ENCODE data around the gene HOXB7. TPM values are rescaled to one million over a fixed set of nuclear protein-coding genes. Genes with fewer than 3 reads are reported as not detected.
A peak's percentile ranks its signal among the peaks of the same experiment; 100 is the strongest.

The HOXB7 gene
- under 1 TPM in 2 of 4 donors, not detected in 2; 0.38 to 0.64 TPM for total RNA-seq

DNA sequence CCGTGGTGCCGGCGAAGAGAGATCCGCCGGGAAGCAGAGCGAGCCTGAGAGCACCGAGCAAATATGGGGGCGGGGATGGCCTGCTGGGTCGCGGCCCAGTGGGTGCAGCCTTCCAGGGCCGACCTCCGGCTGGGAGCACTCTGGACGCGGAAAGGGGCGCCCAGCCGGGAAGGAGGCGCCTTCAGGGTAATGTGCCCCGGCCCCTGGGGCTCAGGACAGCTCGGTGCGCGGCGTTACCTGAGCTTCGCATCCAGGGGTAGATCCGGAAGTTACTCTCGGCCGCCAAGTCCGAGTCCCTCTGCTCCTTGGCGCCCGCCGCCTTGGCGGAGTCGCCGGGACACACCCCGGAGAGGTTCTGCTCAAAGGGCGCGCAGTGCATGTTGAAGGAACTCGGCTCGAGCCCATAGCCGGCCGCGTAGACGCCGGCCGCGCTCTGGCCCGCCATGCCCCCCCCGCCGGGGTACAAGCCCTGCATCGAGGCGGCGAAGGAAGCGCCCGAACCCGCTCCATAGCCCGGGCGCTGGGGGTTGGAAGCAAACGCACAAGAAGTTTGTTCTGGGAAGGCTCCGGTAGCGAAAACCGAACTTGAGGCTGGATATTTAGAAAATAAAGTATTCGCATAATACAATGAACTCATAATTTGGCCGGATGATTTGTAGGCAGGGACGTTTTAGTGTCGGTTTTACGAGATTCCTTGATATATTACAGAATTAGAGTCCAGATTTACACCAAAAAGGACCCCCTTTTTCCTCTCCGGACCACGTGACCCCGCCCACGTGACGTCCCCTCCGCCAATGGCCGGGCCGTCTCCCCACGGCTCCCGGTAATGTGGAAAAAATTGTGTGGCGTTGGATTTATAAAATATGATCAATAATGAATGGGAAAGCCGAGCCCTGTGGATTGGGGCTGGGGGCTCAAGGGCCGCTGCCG is at the start of gene HOXB7:
Gene HOXB7 (minus strand): TSS at position 736 of the 930 bp plus-strand sequence. CDS start 99 bp downstream, at position 637.
- intact Hi-C loops (cut with DNase I) = no loop called here
- 1% methylated on average over 25 to 28 of the region's 79 CpGs for WGBS, 2 donors
- peak within 1 kb of the TSS; percentile 38 to 67 (median 47) for H3K4me3 ChIP-seq
- TF ChIP-seq POLR2A (IDR thresholded peaks at IDR 0.05) (no peak), CTCF (IDR thresholded peaks at IDR 0.05) (no peak)
- H3K36me3 ChIP-seq = no peaks in the 10 kb centered on the region
- H3K9me3 ChIP-seq = no peaks in the 10 kb centered on the region
- no peak for DNase-seq
- H3K4me1 ChIP-seq = peaks cover 13 to 48% (median 40%) of the 10 kb centered on the region in 3 donors
- H3K27ac ChIP-seq = peak within 1 kb of the TSS in 3 of 4 donors; percentile 29 to 64 (median 36)
- H3K27me3 ChIP-seq = peaks cover 46 to 100% (median 86%) of the 10 kb centered on the region in 4 donors

DNA sequence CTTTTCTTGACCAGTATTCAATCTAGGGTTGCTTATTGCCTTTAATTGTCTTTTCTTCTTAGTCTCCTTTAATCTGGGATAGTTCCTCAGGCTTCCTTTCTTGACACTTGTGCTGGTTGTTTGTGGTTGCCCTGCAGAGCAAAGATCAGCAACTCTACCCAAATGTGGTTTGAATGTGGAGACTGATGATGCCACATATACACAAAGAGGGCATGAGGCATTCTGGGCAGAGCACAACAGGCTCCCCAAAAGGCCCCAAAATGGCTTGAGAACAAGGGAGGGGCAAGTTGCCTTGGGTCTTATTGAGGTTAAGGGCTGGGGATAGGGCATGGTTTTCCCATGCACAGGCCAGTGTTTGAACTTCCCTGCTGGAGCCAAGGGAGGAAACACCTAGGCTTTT is 45.1 kb upstream of the HOXB7 start:
- Histone ChIP-seq H3K27ac (no peak overlapping the region), H3K4me3 (no peak overlapping the region), H3K36me3 (no peaks in the 10 kb centered on the region), H3K4me1 (no peaks in the 10 kb centered on the region), H3K27me3 (peaks cover 0 to 71% (median 0%) of the 10 kb centered on the region in 4 donors), H3K9me3 (no peaks in the 10 kb centered on the region)
- DNase-seq = no peak
- no peak for TF ChIP-seq CTCF (IDR thresholded peaks at IDR 0.05)
- TF ChIP-seq POLR2A (IDR thresholded peaks at IDR 0.05) = no peak
- intact Hi-C loops (cut with DNase I) = no loop called here

DNA sequence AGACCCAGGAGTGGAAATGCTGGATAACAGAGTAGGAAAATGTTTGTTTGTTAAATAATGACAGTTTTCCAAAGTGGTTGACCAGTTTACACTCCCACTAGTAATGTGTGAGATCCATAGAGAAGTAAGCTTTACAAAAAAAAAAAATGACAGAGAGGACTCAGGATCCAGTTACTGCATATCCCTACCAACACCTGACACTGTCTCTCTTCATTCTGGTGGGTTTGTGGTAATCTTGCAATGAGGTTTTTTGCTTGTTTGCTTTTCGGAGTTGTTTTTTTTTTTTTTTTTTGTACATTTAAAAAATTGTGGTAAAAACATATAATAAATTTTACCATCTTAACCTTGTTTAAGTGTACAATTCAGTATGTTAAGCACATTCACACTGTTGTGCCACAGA is 38.9 kb upstream of the HOXB7 start:
- DNase-seq = no peak
- H3K27me3 ChIP-seq = peaks cover 10 to 96% (median 23%) of the 10 kb centered on the region in 4 donors
- H3K9me3 ChIP-seq = no peaks in the 10 kb centered on the region
- H3K4me1 ChIP-seq = peaks cover 8 to 20% (median 8%) of the 10 kb centered on the region in 3 donors
- no peaks in the 10 kb centered on the region for H3K36me3 ChIP-seq
- intact Hi-C loops (cut with DNase I) = no loop called here
- H3K27ac ChIP-seq = no peak overlapping the region
- WGBS, 2 donors = 60 to 97% methylated on average over 1 of the region's 1 CpG
- TF ChIP-seq CTCF (IDR thresholded peaks at IDR 0.05) (no peak), POLR2A (IDR thresholded peaks at IDR 0.05) (no peak)
- H3K4me3 ChIP-seq = no peak overlapping the region

DNA sequence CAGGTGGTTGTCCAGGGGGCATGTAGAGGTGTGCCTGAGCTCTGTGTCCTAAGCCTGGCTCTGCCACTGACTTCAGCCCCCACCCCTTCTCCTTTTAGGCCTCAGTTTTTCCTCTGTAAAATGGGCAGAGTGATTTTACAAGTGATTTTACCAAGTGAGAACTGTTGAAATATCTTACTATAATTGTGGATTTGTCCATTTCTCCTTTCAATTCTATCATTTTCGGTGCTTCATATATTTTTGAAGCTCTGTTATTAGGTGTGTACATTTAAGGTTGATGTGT is 37.1 kb upstream of the HOXB7 start:
- no peaks in the 10 kb centered on the region for H3K36me3 ChIP-seq
- no peaks in the 10 kb centered on the region for H3K9me3 ChIP-seq
- TF ChIP-seq CTCF (IDR thresholded peaks at IDR 0.05) (no peak), POLR2A (IDR thresholded peaks at IDR 0.05) (no peak)
- peaks cover 8 to 20% (median 8%) of the 10 kb centered on the region in 3 donors for H3K4me1 ChIP-seq
- H3K4me3 ChIP-seq = peak overlapping the region in 1 of 4 donors; percentile 61
- H3K27me3 ChIP-seq = peaks cover 17 to 98% (median 28%) of the 10 kb centered on the region in 4 donors
- 61 to 63% methylated on average over 1 of the region's 1 CpG for WGBS, 2 donors
- no peak for DNase-seq
- intact Hi-C loops (cut with DNase I) = no loop called here
- no peak overlapping the region for H3K27ac ChIP-seq
